ENCODE data around the gene CCDC6.

DNA sequence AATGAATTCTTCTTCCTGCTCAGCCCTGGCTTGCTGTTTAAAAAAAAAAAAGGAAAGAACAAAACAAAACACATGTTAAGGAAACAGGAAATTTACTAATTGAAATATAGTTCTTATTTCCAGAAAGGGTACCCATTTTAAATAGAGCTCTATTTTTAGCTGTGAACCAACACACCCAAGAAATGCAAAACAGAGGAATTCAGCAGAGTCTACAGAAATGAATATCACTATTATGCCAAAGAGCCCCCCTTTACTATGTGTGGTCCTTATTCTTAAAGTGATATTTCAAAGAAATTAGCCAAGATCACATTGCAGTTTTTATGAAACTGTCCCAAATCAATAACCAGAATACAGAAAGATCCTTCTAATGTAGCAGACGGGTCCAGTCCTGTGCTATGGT lies 53.7 kb downstream of the CCDC6 start:
- TF ChIP-seq CTCF (IDR thresholded peaks at IDR 0.05): no peak
- TF ChIP-seq POLR2AphosphoS5 (IDR thresholded peaks at IDR 0.05): no peak

Data from suprapubic skin (tissue), 3 donors.